PC-9 (cell line): ENCODE measurements around the gene ISX. TPM values are rescaled to one million over a fixed set of nuclear protein-coding genes. Genes with fewer than 3 reads are reported as not detected.
A peak's percentile ranks its signal among the peaks of the same experiment; 100 is the strongest.

ENCODE experiments used
- BruUV-seq: library from RNA; stranded (reverse); fragments of 400-500 nt; replicated peaks from 2 replicates; lab custom pipeline; 2021; lab: Mats Ljungman, UMichigan
- CTCF ChIA-PET: fragments of 300-600 bp; sonication (Branson Sonifier 250); formaldehyde crosslinking; loops from one replicate; lab custom pipeline; 2022; ENCODE audit warnings: antibody characterized with exemption; lab: Charles Lee
- POLR2A ChIA-PET: fragments of 300-600 bp; sonication (Branson Sonifier 250); formaldehyde crosslinking; loops from one replicate; lab custom pipeline; 2022; ENCODE audit warnings: antibody characterized with exemption; ENCODE audit not compliant: unreplicated experiment; lab: Charles Lee
- DNase-seq, 2 experiments: peaks; one replicate each; pipeline versions ENCODE4 v3.0.0 to v3.0.0-alpha.2; 2015 to 2022; ENCODE audit warnings: mixed read lengths in 1 of 2
- H2AFZ ChIP-seq: fragments of 200-600 bp; sonication (generic); 2 replicates; pipeline ENCODE4 v1.8.1; 2017; ENCODE audit warnings: antibody characterized with exemption
- H3F3A ChIP-seq: fragments of 200-600 bp; sonication (generic); 2 replicates; pipeline ENCODE4 v1.8.1; 2017; ENCODE audit warnings: antibody characterized with exemption, mild to moderate bottlenecking, low read depth; ENCODE audit not compliant: insufficient read depth
- H3K27ac ChIP-seq: fragments of 200-600 bp; sonication (generic); 2 replicates; pipeline ENCODE4 v1.6.1; 2016; ENCODE audit warnings: mixed run types
- H3K27me3 ChIP-seq: fragments of 200-600 bp; sonication (generic); 2 replicates; pipeline ENCODE4 v1.6.1; 2016; ENCODE audit warnings: low read depth, mixed run types; ENCODE audit not compliant: insufficient read depth
- H3K36me3 ChIP-seq: fragments of 200-600 bp; sonication (generic); 2 replicates; pipeline ENCODE4 v1.6.1; 2016; ENCODE audit warnings: low read depth, mixed run types
- H3K4me1 ChIP-seq: fragments of 200-600 bp; sonication (generic); replicated peaks from 2 replicates; pipeline ENCODE4 v1.6.1; 2016; ENCODE audit warnings: mixed run types; ENCODE audit not compliant: insufficient read depth
- H3K4me2 ChIP-seq: fragments of 200-600 bp; sonication (generic); 2 replicates; pipeline ENCODE4 v1.6.1; 2017; ENCODE audit warnings: mixed run types
- H3K4me3 ChIP-seq: fragments of 200-600 bp; sonication (generic); 2 replicates; pipeline ENCODE4 v1.6.1; 2016; ENCODE audit warnings: mixed run types
- H3K79me2 ChIP-seq: fragments of 200-600 bp; sonication (generic); 2 replicates; pipeline ENCODE4 v1.6.1; 2017; ENCODE audit warnings: low read depth, mixed run types
- H3K9me2 ChIP-seq: fragments of 200-600 bp; sonication (generic); 2 replicates; pipeline ENCODE4 v1.8.1; 2017; ENCODE audit warnings: mild to moderate bottlenecking; ENCODE audit not compliant: insufficient read depth
- H3K9me3 ChIP-seq: fragments of 200-600 bp; sonication (generic); 2 replicates; pipeline ENCODE4 v1.8.1; 2016; ENCODE audit warnings: low read depth; ENCODE audit not compliant: insufficient read depth
- H4K20me1 ChIP-seq: fragments of 200-600 bp; sonication (generic); 2 replicates; pipeline ENCODE4 v1.8.1; 2017; ENCODE audit not compliant: insufficient read depth
- CTCF ChIP-seq: fragments of 200-600 bp; sonication (generic); conservative IDR thresholded peaks from 2 replicates; pipeline ENCODE4 v1.6.1; 2017; ENCODE audit warnings: mixed run types, antibody characterized with exemption, mild to moderate bottlenecking, moderate library complexity
- EZH2 ChIP-seq: fragments of 200-600 bp; sonication (generic); IDR thresholded peaks from 2 replicates; pipeline ENCODE4 v1.8.0; 2017; ENCODE audit warnings: antibody characterized with exemption, low read depth
- intact Hi-C: fragments of 100-400 bp; cut with micrococcal nuclease; formaldehyde crosslinking; loops from one replicate; pipeline ENCODE4 v1.10.0; 2022; ENCODE audit not compliant: unreplicated experiment
- total RNA-seq: library from RNA; stranded (reverse); gene quantifications from 2 replicates; pipeline ENCODE4 v1.2.3, GENCODE V29; 2021

Gene ISX
- total RNA-seq, 1 experiment from 2014 or later = not detected

GRCh38 chr22:35124691-35125219 lies 58.8 kb downstream of the ISX start:
- Histone ChIP-seq H3K79me2 (no peaks in the 10 kb centered on the region), H3K9me2 (no peaks in the 10 kb centered on the region), H3K4me1 (no peaks in the 10 kb centered on the region), H3K4me2 (no peak overlapping the region), H2AFZ (no peak overlapping the region), H3K9me3 (no peaks in the 10 kb centered on the region), H3F3A (no peaks in the 10 kb centered on the region; the same call in 1 of the 2 replicates), H4K20me1 (no peaks in the 10 kb centered on the region), H3K27me3 (peaks cover 85% of the 10 kb centered on the region), H3K4me3 (no peak overlapping the region), H3K27ac (no peak overlapping the region), H3K36me3 (no peaks in the 10 kb centered on the region)
- DNase-seq = peak in 1 of 2 experiments; percentile 42
- no TSS peak for BruUV-seq
- CTCF ChIA-PET = no interaction called here
- intact Hi-C loops = no loop called here
- TF ChIP-seq CTCF (no peak), EZH2 (no peak)
- POLR2A ChIA-PET = no interaction called here

- no peak overlapping the region for H3K4me2 ChIP-seq
- H3K9me2 ChIP-seq = no peaks in the 10 kb centered on the region
- intact Hi-C loops = no loop called here
- ChIA-PET CTCF (no interaction called here), POLR2A (no interaction called here)
- H3K27ac ChIP-seq = no peak overlapping the region
- no peaks in the 10 kb centered on the region; the same call in 1 of the 2 replicates for H3F3A ChIP-seq
- H3K4me3 ChIP-seq = no peak overlapping the region
- no peaks in the 10 kb centered on the region for H3K36me3 ChIP-seq
- H2AFZ ChIP-seq = no peak overlapping the region
- H3K4me1 ChIP-seq = no peaks in the 10 kb centered on the region
- H3K79me2 ChIP-seq = no peaks in the 10 kb centered on the region
- TF ChIP-seq CTCF (no peak), EZH2 (no peak)
- no peaks in the 10 kb centered on the region for H4K20me1 ChIP-seq
- DNase-seq = no peak
- H3K9me3 ChIP-seq = no peaks in the 10 kb centered on the region
- no TSS peak for BruUV-seq
- peaks cover 76% of the 10 kb centered on the region for H3K27me3 ChIP-seq
Observed at GRCh38 chr22:35126993-35127392, 61.0 kb downstream of the ISX start.

GRCh38 chr22:35128637-35129036 lies 62.7 kb downstream of the ISX start:
- ChIA-PET POLR2A (no interaction called here), CTCF (no interaction called here)
- H3K27me3 ChIP-seq = peaks cover 79% of the 10 kb centered on the region
- intact Hi-C loops = no loop called here
- no peak for DNase-seq
- H3K79me2 ChIP-seq = no peaks in the 10 kb centered on the region
- H3K4me3 ChIP-seq = no peak overlapping the region
- BruUV-seq = no TSS peak
- TF ChIP-seq CTCF (no peak), EZH2 (no peak)
- H3F3A ChIP-seq = no peaks in the 10 kb centered on the region; the same call in 1 of the 2 replicates
- H3K4me1 ChIP-seq = no peaks in the 10 kb centered on the region
- no peaks in the 10 kb centered on the region for H4K20me1 ChIP-seq
- H3K36me3 ChIP-seq = no peaks in the 10 kb centered on the region
- no peaks in the 10 kb centered on the region for H3K9me3 ChIP-seq
- H3K9me2 ChIP-seq = no peaks in the 10 kb centered on the region
- H3K27ac ChIP-seq = no peak overlapping the region
- H2AFZ ChIP-seq = no peak overlapping the region
- H3K4me2 ChIP-seq = no peak overlapping the region
